HepG2 (cell line): ENCODE measurements around the gene DNM3. TPM values are rescaled to one million over a fixed set of nuclear protein-coding genes. Genes with fewer than 3 reads are reported as not detected.

Experiments used
- ATAC-seq: fragments of 200-7000 bp; cut with Tn5 transposase; 3 replicates; pipeline ENCODE4 v1.9.1; 2020; ENCODE audit warnings: mild to moderate bottlenecking, moderate library complexity
- BruUV-seq: library from RNA; stranded (reverse); fragments of 400-500 nt; replicated peaks from 2 replicates; lab custom pipeline; 2021; lab: Mats Ljungman, UMichigan
- CTCF ChIA-PET: fragments of 300-600 bp; formaldehyde crosslinking; extraction: SDS; loops from one replicate; lab custom pipeline; 2021; ENCODE audit warnings: low total read pairs, inconsistent platforms, low intra/inter-chr PET ratio; lab: Yijun Ruan, JAX
- POLR2A ChIA-PET: fragments of 350-600 bp; sonication (Branson Sonifier 250); formaldehyde crosslinking; loops from one replicate; lab custom pipeline; 2020; ENCODE audit warnings: antibody characterized with exemption, inconsistent platforms; lab: Yijun Ruan, JAX
- DNase-seq: peaks from one replicate; pipeline ENCODE4 v3.0.0-alpha.2; 2015; ENCODE audit warnings: low spot score
- FAIRE-seq: peaks from 3 replicates; lab custom pipeline; 2011; peaks lifted over from hg19 to GRCh38; lab: Jason Lieb, UNC
- H2AFZ ChIP-seq: one replicate; pipeline ENCODE4 v1.6.1; 2011; ENCODE audit warnings: low read length, inconsistent platforms
- H3K27ac ChIP-seq: fragments of 300-600 bp; 3 replicates; pipeline ENCODE4 v1.8.0; 2011; ENCODE audit warnings: mixed run types, mild to moderate bottlenecking, mixed read lengths, low read length, inconsistent platforms; ENCODE audit not compliant: insufficient read depth; ENCODE audit errors: extremely low read length
- H3K27me3 ChIP-seq, 2 experiments: fragments of 200-600 bp in 1 of 2; 2 replicates in 1 of 2; 3 replicates in 1 of 2; pipeline versions ENCODE4 v1.6.0 to v1.8.0; 2011; ENCODE audit warnings: low read length in 2 of 2, mild to moderate bottlenecking in 2 of 2, moderate library complexity in 2 of 2, inconsistent platforms in 1 of 2; ENCODE audit not compliant: insufficient read depth in 2 of 2, control insufficient read depth in 1 of 2
- H3K36me3 ChIP-seq, 2 experiments: fragments of 200-600 bp in 1 of 2; replicated peaks in 1 of 2; 2 replicates in 1 of 2; 3 replicates in 1 of 2; pipeline versions ENCODE4 v1.5.1 to v1.8.0; 2011; ENCODE audit warnings: low read length in 2 of 2, inconsistent platforms in 1 of 2; ENCODE audit not compliant: insufficient read depth in 2 of 2, control insufficient read depth in 1 of 2
- H3K4me1 ChIP-seq: 2 replicates; pipeline ENCODE4 v1.5.1; 2012; ENCODE audit warnings: low read length, inconsistent platforms; ENCODE audit not compliant: insufficient read depth
- H3K4me2 ChIP-seq: 2 replicates; pipeline ENCODE4 v1.6.0; 2011; ENCODE audit warnings: low read depth, low read length, inconsistent platforms
- H3K4me3 ChIP-seq, 3 experiments: fragments of 200-600 bp in 1 of 3; sonication (generic), shearing (Covaris generic) in 1 of 3; replicated peaks in 1 of 3; 2 replicates each; pipeline ENCODE4 v1.5.1; 2011 to 2016; ENCODE audit warnings: low read length in 3 of 3, inconsistent platforms in 2 of 3, low read depth in 2 of 3, mild to moderate bottlenecking in 2 of 3, control low read depth in 1 of 3, mixed read lengths in 1 of 3; ENCODE audit not compliant: insufficient read depth in 1 of 3
- H3K79me2 ChIP-seq: one replicate; pipeline ENCODE4 v1.6.1; 2011; ENCODE audit warnings: low read length, inconsistent platforms; ENCODE audit not compliant: insufficient read depth
- H3K9ac ChIP-seq: 2 replicates; pipeline ENCODE4 v1.6.0; 2011; ENCODE audit warnings: mild to moderate bottlenecking, low read depth, low read length, inconsistent platforms; ENCODE audit not compliant: insufficient read depth
- H3K9me3 ChIP-seq: 2 replicates; pipeline ENCODE4 v1.5.1; 2012; ENCODE audit warnings: mild to moderate bottlenecking, low read length
- H4K20me1 ChIP-seq: 2 replicates; pipeline ENCODE4 v1.6.0; 2011; ENCODE audit warnings: inconsistent platforms, mild to moderate bottlenecking, low read length, moderate library complexity; ENCODE audit not compliant: insufficient read depth
- CREB1 ChIP-seq, 2 experiments: fragments of 450-650 bp in 1 of 2; IDR thresholded peaks; 2 replicates each; pipeline ENCODE4 v1.6.1; 2016 to 2017; ENCODE audit warnings: control low read depth in 1 of 2, mild to moderate bottlenecking in 1 of 2, missing compliant biosample characterization in 1 of 2, missing genetic modification characterization in 1 of 2
- FOXK2 ChIP-seq: fragments of 450-650 bp; IDR thresholded peaks from 2 replicates; pipeline ENCODE4 v1.6.1; 2016
- NRL ChIP-seq: sonication (generic); formaldehyde crosslinking; IDR thresholded peaks from 2 replicates; pipeline ENCODE4 v1.5.0; 2020; ENCODE audit warnings: missing genetic modification reagents, mild to moderate bottlenecking, moderate library complexity, borderline replicate concordance
- RFX5 ChIP-seq: IDR thresholded peaks from 2 replicates; pipeline ENCODE4 v1.6.1; 2011; ENCODE audit warnings: low read depth, low read length, improper control_type of control experiment
- SOX6 ChIP-seq, 2 experiments: fragments of 450-650 bp in 1 of 2; sonication (generic) in 1 of 2; formaldehyde crosslinking in 1 of 2; IDR thresholded peaks; 2 replicates each; pipeline versions ENCODE4 v1.4.0 to v1.6.1; 2017 to 2020; ENCODE audit warnings: antibody characterized with exemption in 1 of 2, mild to moderate bottlenecking in 1 of 2, missing genetic modification reagents in 1 of 2
- TBX2 ChIP-seq: sonication (generic); formaldehyde crosslinking; IDR thresholded peaks from 2 replicates; pipeline ENCODE4 v1.5.0; 2020; ENCODE audit warnings: missing genetic modification reagents, mild to moderate bottlenecking, borderline replicate concordance
- ZNF598 ChIP-seq: sonication (generic); formaldehyde crosslinking; IDR thresholded peaks from 2 replicates; pipeline ENCODE4 v1.5.1; 2020; ENCODE audit warnings: mild to moderate bottlenecking, missing genetic modification reagents, borderline replicate concordance
- ZNF619 ChIP-seq: sonication (generic); formaldehyde crosslinking; IDR thresholded peaks from 2 replicates; pipeline ENCODE4 v1.4.0; 2020; ENCODE audit warnings: mild to moderate bottlenecking, missing genetic modification reagents
- ZNF629 ChIP-seq: sonication (generic); formaldehyde crosslinking; conservative IDR thresholded peaks from 2 replicates; pipeline ENCODE4 v1.5.0; 2020; ENCODE audit warnings: missing genetic modification reagents
- ZZZ3 ChIP-seq: sonication (generic); formaldehyde crosslinking; IDR thresholded peaks from 2 replicates; pipeline ENCODE4 v1.4.0; 2020; ENCODE audit warnings: missing genetic modification reagents, mild to moderate bottlenecking, borderline replicate concordance
- WGBS: methylation state at CpG from one replicate; pipeline ENCODE4 v1.1.6; 2017; ENCODE audit warnings: low lambda C conversion rate; 5-methylcytosine and 5-hydroxymethylcytosine counted together
- in situ Hi-C: cut with HindIII; loops from 2 replicates; pipeline ENCODE4 v1.10.0; 2017; ENCODE audit warnings: low pct_unique_long_range_greater_than_20kb; ENCODE audit not compliant: extremely low pct_ligation_motif_present
- intact Hi-C: fragments of 100-400 bp; cut with micrococcal nuclease; formaldehyde crosslinking; loops from one replicate; pipeline ENCODE4 v1.10.0; 2022; ENCODE audit not compliant: unreplicated experiment
- polyA plus RNA-seq, 8 experiments: library from polyadenylated mRNA; depleted of rRNA in 3 of 8; stranded (reverse) in 7 of 8; unstranded in 1 of 8; fragments of >200 nt; fragmentation: Illumina TruSeq in 4 of 8; extraction: Trizol in 4 of 8; gene quantifications; 2 replicates each; pipeline versions ENCODE4 v1.2.1 to v1.2.3, GENCODE V29; 2011 to 2016; ENCODE audit warnings: low read depth in 4 of 8, missing spikeins in 1 of 8, mixed read lengths in 1 of 8; ENCODE audit not compliant: insufficient read depth in 1 of 8
- total RNA-seq, 5 experiments: library from RNA; depleted of rRNA; stranded (reverse); fragments of >200 nt; fragmentation: Illumina TruSeq; extraction: Trizol; gene quantifications; 2 replicates each; pipeline ENCODE4 v1.2.3, GENCODE V29; 2016; ENCODE audit warnings: low read depth in 1 of 5
- TF ChIP-seq, protein P1 (sequence below): sonication (generic); formaldehyde crosslinking; IDR thresholded peaks from 2 replicates; pipeline ENCODE4 v1.5.0; 2020; ENCODE audit warnings: missing genetic modification reagents, mild to moderate bottlenecking, borderline replicate concordance
- TF ChIP-seq, protein P2 (sequence below): sonication (generic); formaldehyde crosslinking; IDR thresholded peaks from 2 replicates; pipeline ENCODE4 v1.9.0; 2021; ENCODE audit warnings: missing genetic modification reagents, borderline replicate concordance

The DNM3 gene
- total and polyA plus RNA-seq, 2 of the 13 experiments (the other 11 are each of a cell fraction or from before 2014, with no cell fraction given), result 0.05 TPM; not detected in 1

DNA sequence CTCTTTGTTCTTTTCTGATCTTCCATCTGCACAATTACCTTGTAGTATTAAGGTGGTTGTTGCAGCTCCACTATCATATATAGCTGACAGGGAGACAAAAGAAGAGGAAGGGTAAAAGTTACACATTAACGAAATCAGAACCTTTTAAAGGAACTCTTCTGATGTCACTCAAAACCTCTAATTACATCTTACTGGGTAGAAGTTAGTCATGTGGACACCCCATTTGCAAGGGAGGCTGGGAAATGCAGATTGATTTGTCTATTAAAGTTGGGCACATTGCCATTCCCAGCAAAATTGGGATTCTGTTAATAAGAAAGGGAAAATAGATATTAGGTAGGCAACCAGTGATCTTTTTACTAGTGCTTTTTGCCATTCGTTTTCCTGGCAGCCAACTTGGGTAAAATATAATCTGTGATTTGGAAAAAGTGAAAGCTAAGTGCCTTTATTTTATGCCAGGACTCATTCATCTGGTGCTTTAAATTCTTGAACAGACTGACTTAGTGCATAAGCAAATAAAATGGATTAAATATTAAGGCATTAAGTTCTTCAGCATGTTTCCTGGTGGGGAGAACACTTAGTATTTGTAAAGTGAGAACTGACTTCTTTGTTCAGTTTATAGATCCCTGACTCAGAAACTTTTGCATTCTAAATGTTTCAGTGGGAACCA is 71.3 kb downstream of the DNM3 start:
- intact Hi-C loops, result no loop called here
- DNase-seq, result no peak
- ChIA-PET POLR2A (no interaction called here), CTCF (no interaction called here)
- no peak overlapping the region for H2AFZ ChIP-seq
- no peaks in the 10 kb centered on the region for H3K9me3 ChIP-seq
- no peaks in the 10 kb centered on the region for H4K20me1 ChIP-seq
- no peak for FAIRE-seq
- no peaks in the 10 kb centered on the region for H3K27me3 ChIP-seq
- no TSS peak for BruUV-seq
- no peak overlapping the region for H3K9ac ChIP-seq
- no peak for ATAC-seq
- no peaks in the 10 kb centered on the region for H3K36me3 ChIP-seq
- H3K79me2 ChIP-seq, result no peaks in the 10 kb centered on the region
- no peak overlapping the region for H3K27ac ChIP-seq
- in situ Hi-C loops, result no loop called here
- H3K4me2 ChIP-seq, result no peak overlapping the region
- WGBS, result 4% methylated on average over 2 of the region's 2 CpGs
- TF ChIP-seq ZZZ3 (CRISPR knock-in tag) (no peak), SOX6 (IDR thresholded peaks at IDR 0.05) (no peak), SOX6 (CRISPR knock-in tag; IDR thresholded peaks at IDR 0.05) (no peak), RFX5 (no peak), TBX2 (CRISPR knock-in tag) (no peak), NRL (CRISPR knock-in tag) (no peak), ZNF598 (CRISPR knock-in tag) (no peak), ZNF629 (CRISPR knock-in tag) (no peak), ZNF619 (CRISPR knock-in tag) (no peak), FOXK2 (no peak), CREB1 (IDR thresholded peaks at IDR 0.05) (no peak), CREB1 (CRISPR knock-in tag; IDR thresholded peaks at IDR 0.05) (no peak)
- TF ChIP-seq, protein P1, sequence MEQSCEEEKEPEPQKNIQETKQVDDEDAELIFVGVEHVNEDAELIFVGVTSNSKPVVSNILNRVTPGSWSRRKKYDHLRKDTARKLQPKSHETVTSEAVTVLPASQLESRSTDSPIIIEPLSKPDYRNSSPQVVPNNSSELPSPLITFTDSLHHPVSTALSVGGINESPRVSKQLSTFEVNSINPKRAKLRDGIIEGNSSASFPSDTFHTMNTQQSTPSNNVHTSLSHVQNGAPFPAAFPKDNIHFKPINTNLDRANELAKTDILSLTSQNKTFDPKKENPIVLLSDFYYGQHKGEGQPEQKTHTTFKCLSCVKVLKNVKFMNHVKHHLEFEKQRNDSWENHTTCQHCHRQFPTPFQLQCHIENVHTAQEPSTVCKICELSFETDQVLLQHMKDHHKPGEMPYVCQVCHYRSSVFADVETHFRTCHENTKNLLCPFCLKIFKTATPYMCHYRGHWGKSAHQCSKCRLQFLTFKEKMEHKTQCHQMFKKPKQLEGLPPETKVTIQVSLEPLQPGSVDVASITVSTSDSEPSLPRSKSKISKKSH (CRISPR knock-in tag), result no peak
- TF ChIP-seq, protein P2, sequence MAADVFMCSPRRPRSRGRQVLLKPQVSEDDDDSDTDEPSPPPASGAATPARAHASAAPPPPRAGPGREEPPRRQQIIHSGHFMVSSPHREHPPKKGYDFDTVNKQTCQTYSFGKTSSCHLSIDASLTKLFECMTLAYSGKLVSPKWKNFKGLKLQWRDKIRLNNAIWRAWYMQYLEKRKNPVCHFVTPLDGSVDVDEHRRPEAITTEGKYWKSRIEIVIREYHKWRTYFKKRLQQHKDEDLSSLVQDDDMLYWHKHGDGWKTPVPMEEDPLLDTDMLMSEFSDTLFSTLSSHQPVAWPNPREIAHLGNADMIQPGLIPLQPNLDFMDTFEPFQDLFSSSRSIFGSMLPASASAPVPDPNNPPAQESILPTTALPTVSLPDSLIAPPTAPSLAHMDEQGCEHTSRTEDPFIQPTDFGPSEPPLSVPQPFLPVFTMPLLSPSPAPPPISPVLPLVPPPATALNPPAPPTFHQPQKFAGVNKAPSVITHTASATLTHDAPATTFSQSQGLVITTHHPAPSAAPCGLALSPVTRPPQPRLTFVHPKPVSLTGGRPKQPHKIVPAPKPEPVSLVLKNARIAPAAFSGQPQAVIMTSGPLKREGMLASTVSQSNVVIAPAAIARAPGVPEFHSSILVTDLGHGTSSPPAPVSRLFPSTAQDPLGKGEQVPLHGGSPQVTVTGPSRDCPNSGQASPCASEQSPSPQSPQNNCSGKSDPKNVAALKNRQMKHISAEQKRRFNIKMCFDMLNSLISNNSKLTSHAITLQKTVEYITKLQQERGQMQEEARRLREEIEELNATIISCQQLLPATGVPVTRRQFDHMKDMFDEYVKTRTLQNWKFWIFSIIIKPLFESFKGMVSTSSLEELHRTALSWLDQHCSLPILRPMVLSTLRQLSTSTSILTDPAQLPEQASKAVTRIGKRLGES, result no peak
- no peak overlapping the region for H3K4me3 ChIP-seq
- no peaks in the 10 kb centered on the region for H3K4me1 ChIP-seq
